B cell (primary cell): ENCODE data around the gene THSD4. TPM values are rescaled to one million over a fixed set of nuclear protein-coding genes. Genes with fewer than 3 reads are reported as not detected.

ENCODE experiments used
- ATAC-seq: fragments of 200-7000 bp; cut with Tn5 transposase; one replicate; pipeline ENCODE4 v1.10.0; 2021; ENCODE audit warnings: low read depth, mild to moderate bottlenecking, moderate number of reproducible peaks, moderate library complexity
- CTCF ChIA-PET: fragments of 350-600 bp; sonication (Branson Sonifier 250); formaldehyde crosslinking; loops from one replicate; lab custom pipeline; 2021; ENCODE audit warnings: antibody characterized with exemption, inconsistent platforms; lab: Charles Lee
- POLR2A ChIA-PET: fragments of 350-600 bp; sonication (Branson Sonifier 250); formaldehyde crosslinking; loops from one replicate; lab custom pipeline; 2021; ENCODE audit warnings: antibody characterized with exemption; lab: Charles Lee
- DNase-seq: peaks from one replicate; pipeline ENCODE4 v3.0.0; 2013
- H2AFZ ChIP-seq: 2 replicates; pipeline ENCODE4 v1.6.1; 2012; ENCODE audit warnings: mild to moderate bottlenecking, low read depth, low read length; ENCODE audit not compliant: insufficient read depth, poor library complexity, severe bottlenecking
- H3K27ac ChIP-seq, 2 donors: 1 replicate in 1 of 2; 2 replicates in 1 of 2; pipeline ENCODE4 v1.5.1; 2012 to 2013; ENCODE audit warnings: low read length in 2 of 2, mild to moderate bottlenecking in 2 of 2, moderate library complexity in 1 of 2
- H3K27me3 ChIP-seq, 4 experiments: fragments of 200-600 bp in 1 of 4; sonication (generic) in 1 of 4; replicated peaks in 1 of 4; 1 replicate in 2 of 4; 2 replicates in 2 of 4; pipeline versions ENCODE4 v1.6.1 to v1.7.0; 2013 to 2016; ENCODE audit warnings: low read length in 3 of 4, mild to moderate bottlenecking in 2 of 4, mixed read lengths in 1 of 4, moderate library complexity in 1 of 4; ENCODE audit not compliant: insufficient read depth in 4 of 4, control insufficient read depth in 3 of 4; ENCODE audit errors: control extremely low read depth in 1 of 4
- H3K36me3 ChIP-seq, 2 experiments: replicated peaks in 1 of 2; 1 replicate in 1 of 2; 2 replicates in 1 of 2; pipeline versions ENCODE4 v1.6.1 to v1.7.1; 2013; ENCODE audit warnings: low read length in 1 of 2; ENCODE audit not compliant: insufficient read depth in 2 of 2, control insufficient read depth in 1 of 2; ENCODE audit errors: control extremely low read depth in 1 of 2, extremely low read depth in 1 of 2
- H3K4me1 ChIP-seq, 2 donors: fragments of 200-600 bp in 1 of 2; sonication (generic) in 1 of 2; 1 replicate in 1 of 2; 2 replicates in 1 of 2; pipeline versions ENCODE4 v1.5.1 to v1.6.1; 2013 to 2017; ENCODE audit warnings: low read length in 2 of 2; ENCODE audit not compliant: control insufficient read depth in 2 of 2, insufficient read depth in 2 of 2
- H3K4me2 ChIP-seq: replicated peaks from 2 replicates; pipeline ENCODE3; 2012; ENCODE audit warnings: mild to moderate bottlenecking, low read depth, low read length; ENCODE audit not compliant: poor library complexity, severe bottlenecking
- H3K4me3 ChIP-seq, 5 experiments: fragments of 200-600 bp in 1 of 5; sonication (generic) in 1 of 5; 1 replicate in 3 of 5; 2 replicates in 2 of 5; pipeline versions ENCODE4 v1.5.1 to v1.7.0; 2011 to 2016; ENCODE audit warnings: low read length in 4 of 5, mild to moderate bottlenecking in 4 of 5, low read depth in 2 of 5, control low read depth in 1 of 5, moderate library complexity in 1 of 5; ENCODE audit not compliant: insufficient read depth in 1 of 5; ENCODE audit errors: control extremely low read depth in 1 of 5, extremely low read depth in 1 of 5
- H3K79me2 ChIP-seq: fragments of 200-600 bp; sonication (generic); one replicate; pipeline ENCODE4 v1.6.0; 2016; ENCODE audit warnings: low read length; ENCODE audit not compliant: control insufficient read depth, insufficient read depth
- H3K9ac ChIP-seq: fragments of 200-600 bp; sonication (generic); 2 replicates; pipeline ENCODE4 v1.6.1; 2017; ENCODE audit warnings: mild to moderate bottlenecking, low read length, moderate library complexity
- H3K9me3 ChIP-seq, 3 donors: one replicate each; pipeline versions ENCODE4 v1.6.1 to v1.7.1; 2013; ENCODE audit warnings: low read length in 2 of 3; ENCODE audit not compliant: control insufficient read depth in 2 of 3, insufficient read depth in 1 of 3; ENCODE audit errors: control extremely low read depth in 1 of 3
- H4K20me1 ChIP-seq: 2 replicates; pipeline ENCODE4 v1.6.0; 2012; ENCODE audit warnings: mild to moderate bottlenecking, low read length; ENCODE audit not compliant: insufficient read depth, control insufficient read depth, poor library complexity, severe bottlenecking
- H3K27ac Mint-ChIP-seq: one replicate; pipeline ENCODE4 v1.8.0; 2021; ENCODE audit warnings: mixed read lengths
- H3K27me3 Mint-ChIP-seq: one replicate; pipeline ENCODE4 v1.8.0; 2021; ENCODE audit warnings: mixed read lengths
- H3K4me1 Mint-ChIP-seq: one replicate; pipeline ENCODE4 v1.8.0; 2021; ENCODE audit warnings: mixed read lengths
- H3K4me3 Mint-ChIP-seq: one replicate; pipeline ENCODE4 v1.8.0; 2021; ENCODE audit warnings: mixed read lengths
- H3K9me3 Mint-ChIP-seq: one replicate; pipeline ENCODE4 v1.8.0; 2022; ENCODE audit warnings: mixed read lengths; ENCODE audit not compliant: insufficient read depth
- EZH2 ChIP-seq: IDR thresholded peaks from 2 replicates; pipeline ENCODE4 v1.6.1; 2012; ENCODE audit warnings: borderline replicate concordance, low read depth, mild to moderate bottlenecking, moderate library complexity, low read length; ENCODE audit not compliant: insufficient read depth, poor library complexity, severe bottlenecking
- WGBS: methylation state at CpG from one replicate; pipeline ENCODE4 v1.1.5; 2013; ENCODE audit warnings: missing lambda C conversion rate; ENCODE audit not compliant: insufficient coverage; 5-methylcytosine and 5-hydroxymethylcytosine counted together
- intact Hi-C: fragments of 100-400 bp; cut with micrococcal nuclease; formaldehyde crosslinking; loops from one replicate; pipeline ENCODE4 v1.10.0; 2022
- polyA plus RNA-seq: library from polyadenylated mRNA; depleted of rRNA; stranded (reverse); fragments of >200 nt; gene quantifications from 2 replicates; pipeline ENCODE4 v1.2.3, GENCODE V29; 2012
- total RNA-seq, 2 donors: library from RNA; stranded (reverse); fragments of 120-200 nt in 1 of 2; gene quantifications; 1 replicate in 1 of 2; 2 replicates in 1 of 2; pipeline versions ENCODE4 v1.2.3 to v1.2.4, GENCODE V29; 2013 to 2022
- TF ChIP-seq, protein P1 (sequence below): fragments of 200-600 bp; IDR thresholded peaks from one replicate; pipeline ENCODE4 v1.8.0; 2022; ENCODE audit warnings: antibody characterized with exemption, mild to moderate bottlenecking

The THSD4 gene
- total and polyA plus RNA-seq, 2 donors (not counting 1 experiment from before 2014, with no cell fraction given), result not detected

DNA sequence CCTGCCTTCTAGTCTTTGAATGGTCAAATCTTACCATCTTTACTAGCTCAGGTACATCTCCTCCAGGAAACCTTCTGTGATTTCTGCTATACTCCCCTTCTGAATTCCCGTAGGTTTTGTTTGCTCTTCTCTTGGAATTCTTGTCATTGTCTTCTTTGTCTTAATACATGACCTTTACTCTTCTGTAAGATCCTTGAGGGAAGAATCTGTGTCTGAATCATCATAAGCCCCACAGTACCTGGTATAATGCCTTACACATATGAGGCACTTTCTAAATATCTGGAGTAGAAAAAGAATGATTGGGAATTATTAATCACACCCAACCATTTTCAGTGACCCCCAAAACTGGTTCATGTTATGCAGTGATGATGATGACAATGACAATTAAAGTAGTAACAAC lies 485.0 kb downstream of the THSD4 start:
- POLR2A ChIA-PET, result no interaction called here
- DNase-seq, result no peak

DNA sequence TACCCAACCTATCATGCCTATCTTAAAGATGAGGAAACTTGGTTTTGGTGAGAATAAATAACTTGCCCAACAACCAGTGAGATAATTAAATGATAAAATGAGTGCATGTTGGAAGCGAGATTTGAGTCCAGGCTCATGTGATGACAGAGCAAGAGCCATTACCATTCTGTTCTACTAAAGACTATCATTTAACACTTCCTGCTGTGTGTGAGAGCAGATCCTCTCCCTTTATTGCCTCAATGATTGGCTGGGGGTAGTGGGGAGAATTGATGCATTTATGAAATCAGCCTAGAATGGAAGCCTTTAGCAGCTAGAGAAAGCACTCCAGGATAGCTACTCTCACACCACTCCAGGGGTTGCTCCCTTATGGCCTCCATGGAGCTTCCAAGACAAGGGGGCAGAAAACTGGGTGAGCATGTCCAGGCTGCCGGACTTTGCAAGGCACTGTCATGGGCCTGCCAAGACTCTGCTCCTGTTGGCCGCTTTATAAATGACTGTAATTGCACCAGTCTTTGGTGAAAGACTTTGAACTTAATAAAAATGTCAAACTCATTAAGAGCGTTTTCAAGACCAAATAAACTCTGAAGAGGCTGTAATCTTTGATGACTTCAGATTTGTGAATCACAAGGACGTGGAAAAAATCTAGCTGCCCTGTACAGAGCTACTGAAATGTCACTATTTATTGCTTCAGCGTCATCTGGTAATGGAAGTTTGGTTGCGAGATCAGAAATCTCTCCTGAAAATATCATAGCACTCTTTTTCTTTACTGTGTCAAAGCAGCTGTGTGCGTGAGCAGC lies 486.0 kb downstream of the THSD4 start:
- H3K27ac Mint-ChIP-seq, result no peak overlapping the region
- no peaks in the 10 kb centered on the region for H3K4me1 Mint-ChIP-seq
- Histone ChIP-seq H3K27me3 (peaks cover 0 to 2% (median 0%) of the 10 kb centered on the region in 4 experiments), H3K4me2 (no peak overlapping the region), H3K4me1 (no peaks in the 10 kb centered on the region), H3K9me3 (peaks cover 0 to 7% (median 3%) of the 10 kb centered on the region in 3 donors), H2AFZ (no peak overlapping the region), H3K79me2 (no peaks in the 10 kb centered on the region), H3K27ac (no peak overlapping the region), H3K9ac (no peak overlapping the region), H4K20me1 (no peaks in the 10 kb centered on the region), H3K4me3 (no peak overlapping the region), H3K36me3 (no peaks in the 10 kb centered on the region)
- DNase-seq (no peak), ATAC-seq (no peak)
- WGBS, result 89% methylated on average over 5 of the region's 8 CpGs
- intact Hi-C loops, result no loop called here
- H3K27me3 Mint-ChIP-seq, result peaks cover 17% of the 10 kb centered on the region
- TF ChIP-seq EZH2, result no peak
- TF ChIP-seq, protein P1, sequence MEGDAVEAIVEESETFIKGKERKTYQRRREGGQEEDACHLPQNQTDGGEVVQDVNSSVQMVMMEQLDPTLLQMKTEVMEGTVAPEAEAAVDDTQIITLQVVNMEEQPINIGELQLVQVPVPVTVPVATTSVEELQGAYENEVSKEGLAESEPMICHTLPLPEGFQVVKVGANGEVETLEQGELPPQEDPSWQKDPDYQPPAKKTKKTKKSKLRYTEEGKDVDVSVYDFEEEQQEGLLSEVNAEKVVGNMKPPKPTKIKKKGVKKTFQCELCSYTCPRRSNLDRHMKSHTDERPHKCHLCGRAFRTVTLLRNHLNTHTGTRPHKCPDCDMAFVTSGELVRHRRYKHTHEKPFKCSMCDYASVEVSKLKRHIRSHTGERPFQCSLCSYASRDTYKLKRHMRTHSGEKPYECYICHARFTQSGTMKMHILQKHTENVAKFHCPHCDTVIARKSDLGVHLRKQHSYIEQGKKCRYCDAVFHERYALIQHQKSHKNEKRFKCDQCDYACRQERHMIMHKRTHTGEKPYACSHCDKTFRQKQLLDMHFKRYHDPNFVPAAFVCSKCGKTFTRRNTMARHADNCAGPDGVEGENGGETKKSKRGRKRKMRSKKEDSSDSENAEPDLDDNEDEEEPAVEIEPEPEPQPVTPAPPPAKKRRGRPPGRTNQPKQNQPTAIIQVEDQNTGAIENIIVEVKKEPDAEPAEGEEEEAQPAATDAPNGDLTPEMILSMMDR, result no peak
- POLR2A ChIA-PET, result no interaction called here
- H3K4me3 Mint-ChIP-seq, result no peak overlapping the region
- peaks cover 5% of the 10 kb centered on the region for H3K9me3 Mint-ChIP-seq
- CTCF ChIA-PET, result no interaction called here

More for the DNA sequence above, 485.0 kb downstream of the THSD4 start:
- Histone ChIP-seq H3K4me2 (no peak overlapping the region), H3K36me3 (no peaks in the 10 kb centered on the region), H4K20me1 (no peaks in the 10 kb centered on the region), H3K4me3 (no peak overlapping the region), H3K9me3 (peaks cover 0 to 7% (median 3%) of the 10 kb centered on the region in 3 donors), H2AFZ (no peak overlapping the region), H3K27me3 (peaks cover 0 to 2% (median 0%) of the 10 kb centered on the region in 4 experiments), H3K27ac (no peak overlapping the region), H3K4me1 (no peaks in the 10 kb centered on the region), H3K79me2 (no peaks in the 10 kb centered on the region), H3K9ac (no peak overlapping the region)
- peaks cover 12% of the 10 kb centered on the region for H3K27me3 Mint-ChIP-seq
- TF ChIP-seq EZH2, result no peak
- TF ChIP-seq, protein P1, result no peak
- CTCF ChIA-PET, result no interaction called here
- no peak for ATAC-seq
- intact Hi-C loops, result no loop called here
- no peak overlapping the region for H3K27ac Mint-ChIP-seq
- peaks cover 5% of the 10 kb centered on the region for H3K9me3 Mint-ChIP-seq
- H3K4me1 Mint-ChIP-seq, result no peaks in the 10 kb centered on the region
- H3K4me3 Mint-ChIP-seq, result no peak overlapping the region
- WGBS, result no CpG with 5 or more reads among the region's 1 CpG
